Measurements from ENCODE around the gene SHBG. TPM values are rescaled to one million over a fixed set of nuclear protein-coding genes. Genes with fewer than 3 reads are reported as not detected.

The SHBG gene
- total and polyA plus RNA-seq, 4 donors: 0.20 to 2.7 (median 1.3) TPM

Small RNA genes lying within 50 kb of the gene (small RNA-seq; reads per million reads assigned to genes)
- gene CD68 (ENCODE audit: low replicate concordance): not detected

Other genes starting within 250 kb of the SHBG start
- gene TNK1, start 249.0 kb upstream of the SHBG start, total RNA-seq: 1 to 10 TPM in 1 of 2 donors, under 1 TPM in 1; 0.79 to 1.5 TPM
- gene TNK1, start 249.0 kb upstream of the SHBG start, polyA plus RNA-seq (ENCODE audit: insufficient read length in 2 of 2): 1 to 10 TPM; 3.4 to 4.6 TPM
- 10 to 100 TPM in 1 of 2 donors, 1 to 10 TPM in 1; 8.0 to 21.7 TPM for gene PLSCR3, start 235.6 kb upstream of the SHBG start, total RNA-seq
- 10 to 100 TPM; 29.3 to 38.8 TPM for gene PLSCR3, start 235.6 kb upstream of the SHBG start, polyA plus RNA-seq (ENCODE audit: insufficient read length in 2 of 2)
- 100 to 1,000 TPM in 1 of 2 donors, 10 to 100 TPM in 1; 70.9 to 130 TPM for gene TMEM256, start 226.0 kb upstream of the SHBG start, total RNA-seq
- 10 to 100 TPM; 48.6 to 54.7 TPM for gene TMEM256, start 226.0 kb upstream of the SHBG start, polyA plus RNA-seq (ENCODE audit: insufficient read length in 2 of 2)
- gene NLGN2, start 222.3 kb upstream of the SHBG start, total RNA-seq: 10 to 100 TPM; 21.5 to 25.3 TPM
- gene NLGN2, start 222.3 kb upstream of the SHBG start, polyA plus RNA-seq (ENCODE audit: insufficient read length in 2 of 2): 100 to 1,000 TPM; 196 to 210 TPM
- gene SPEM1, start 209.8 kb upstream of the SHBG start, total RNA-seq: not detected
- under 1 TPM in 1 of 2 donors, not detected in 1; 0.29 TPM for gene SPEM1, start 209.8 kb upstream of the SHBG start, polyA plus RNA-seq (ENCODE audit: insufficient read length in 2 of 2)
- not detected for gene SPEM2, start 204.5 kb upstream of the SHBG start, total RNA-seq
- under 1 TPM; 0.23 to 0.67 TPM for gene SPEM2, start 204.5 kb upstream of the SHBG start, polyA plus RNA-seq (ENCODE audit: insufficient read length in 2 of 2)
- not detected for gene SPEM3, start 201.3 kb upstream of the SHBG start, total RNA-seq
- under 1 TPM in 1 of 2 donors, not detected in 1; 0.05 TPM for gene SPEM3, start 201.3 kb upstream of the SHBG start, polyA plus RNA-seq (ENCODE audit: insufficient read length in 2 of 2)
- gene TMEM102, start 194.7 kb upstream of the SHBG start, total RNA-seq: 1 to 10 TPM in 1 of 2 donors, under 1 TPM in 1; 0.69 to 1.3 TPM
- 1 to 10 TPM; 2.1 to 2.4 TPM for gene TMEM102, start 194.7 kb upstream of the SHBG start, polyA plus RNA-seq (ENCODE audit: insufficient read length in 2 of 2)
- gene FGF11, start 190.6 kb upstream of the SHBG start, total RNA-seq: 10 to 100 TPM; 11.2 to 25.7 TPM
- 10 to 100 TPM; 32.8 to 42.2 TPM for gene FGF11, start 190.6 kb upstream of the SHBG start, polyA plus RNA-seq (ENCODE audit: insufficient read length in 2 of 2)
- gene CHRNB1, start 185.1 kb upstream of the SHBG start, total RNA-seq: 10 to 100 TPM; 19.1 to 25.9 TPM
- 10 to 100 TPM; 20.9 TPM for gene CHRNB1, start 185.1 kb upstream of the SHBG start, polyA plus RNA-seq (ENCODE audit: insufficient read length in 2 of 2)
- gene ZBTB4, start 150.5 kb upstream of the SHBG start, total RNA-seq: 10 to 100 TPM; 19.8 to 32.6 TPM
- gene ZBTB4, start 150.5 kb upstream of the SHBG start, polyA plus RNA-seq (ENCODE audit: insufficient read length in 2 of 2): 10 to 100 TPM; 59.6 to 60.6 TPM
- not detected for gene SLC35G6, start 148.7 kb upstream of the SHBG start, total RNA-seq
- gene SLC35G6, start 148.7 kb upstream of the SHBG start, polyA plus RNA-seq (ENCODE audit: insufficient read length in 2 of 2): 1 to 10 TPM in 1 of 2 donors, under 1 TPM in 1; 0.40 to 1.4 TPM
- 10 to 100 TPM; 50.3 to 61.9 TPM for gene POLR2A, start 145.8 kb upstream of the SHBG start, total RNA-seq
- gene POLR2A, start 145.8 kb upstream of the SHBG start, polyA plus RNA-seq (ENCODE audit: insufficient read length in 2 of 2): 10 to 100 TPM; 90.9 to 92.7 TPM
- 10 to 100 TPM in 1 of 2 donors, 1 to 10 TPM in 1; 5.6 to 15.5 TPM for gene TNFSF12, start 81.1 kb upstream of the SHBG start, total RNA-seq
- 10 to 100 TPM; 23.5 to 31.4 TPM for gene TNFSF12, start 81.1 kb upstream of the SHBG start, polyA plus RNA-seq (ENCODE audit: insufficient read length in 2 of 2)
- 1 to 10 TPM; 1.8 to 4.9 TPM for gene TNFSF13, start 71.4 kb upstream of the SHBG start, total RNA-seq
- gene TNFSF13, start 71.4 kb upstream of the SHBG start, polyA plus RNA-seq (ENCODE audit: insufficient read length in 2 of 2): 1 to 10 TPM; 4.2 to 4.5 TPM
- gene SENP3, start 68.2 kb upstream of the SHBG start, total RNA-seq: 10 to 100 TPM; 50.1 to 71.5 TPM
- gene SENP3, start 68.2 kb upstream of the SHBG start, polyA plus RNA-seq (ENCODE audit: insufficient read length in 2 of 2): 10 to 100 TPM; 64.2 TPM
- 10 to 100 TPM; 13.3 to 44.6 TPM for gene CD68, start 50.5 kb upstream of the SHBG start, total RNA-seq
- gene CD68, start 50.5 kb upstream of the SHBG start, polyA plus RNA-seq (ENCODE audit: insufficient read length in 2 of 2): 10 to 100 TPM; 48.9 to 52.1 TPM
- 10 to 100 TPM; 41.2 to 77.3 TPM for gene MPDU1, start 46.3 kb upstream of the SHBG start, total RNA-seq
- 10 to 100 TPM; 92.6 to 96.7 TPM for gene MPDU1, start 46.3 kb upstream of the SHBG start, polyA plus RNA-seq (ENCODE audit: insufficient read length in 2 of 2)
- 1 to 10 TPM; 1.2 to 6.8 TPM for gene SOX15, start 40.0 kb upstream of the SHBG start, total RNA-seq
- 10 to 100 TPM; 15.2 to 17.2 TPM for gene SOX15, start 40.0 kb upstream of the SHBG start, polyA plus RNA-seq (ENCODE audit: insufficient read length in 2 of 2)
- 10 to 100 TPM; 35.4 to 59.3 TPM for gene FXR2, start 15.2 kb upstream of the SHBG start, total RNA-seq
- gene FXR2, start 15.2 kb upstream of the SHBG start, polyA plus RNA-seq (ENCODE audit: insufficient read length in 2 of 2): 10 to 100 TPM; 54.1 to 66.8 TPM
- 100 to 1,000 TPM in 1 of 2 donors, 10 to 100 TPM in 1; 33.5 to 124 TPM for gene SAT2, start 2.3 kb upstream of the SHBG start, total RNA-seq
- gene SAT2, start 2.3 kb upstream of the SHBG start, polyA plus RNA-seq (ENCODE audit: insufficient read length in 2 of 2): 100 to 1,000 TPM in 1 of 2 donors, 10 to 100 TPM in 1; 97.8 to 108 TPM
- 10 to 100 TPM; 29.1 to 46.7 TPM for gene ATP1B2, start 20.8 kb downstream of the SHBG start, total RNA-seq
- gene ATP1B2, start 20.8 kb downstream of the SHBG start, polyA plus RNA-seq (ENCODE audit: insufficient read length in 2 of 2): 100 to 1,000 TPM; 301 to 332 TPM
- 10 to 100 TPM; 12.1 to 17.2 TPM for gene TP53, start 57.4 kb downstream of the SHBG start, total RNA-seq
- gene TP53, start 57.4 kb downstream of the SHBG start, polyA plus RNA-seq (ENCODE audit: insufficient read length in 2 of 2): 10 to 100 TPM; 32.3 to 36.8 TPM
- 10 to 100 TPM in 1 of 2 donors, 1 to 10 TPM in 1; 4.9 to 13.4 TPM for gene WRAP53, start 58.3 kb downstream of the SHBG start, total RNA-seq
- 10 to 100 TPM; 17.7 to 17.9 TPM for gene WRAP53, start 58.3 kb downstream of the SHBG start, polyA plus RNA-seq (ENCODE audit: insufficient read length in 2 of 2)
- gene EFNB3, start 75.1 kb downstream of the SHBG start, total RNA-seq: 10 to 100 TPM; 18.7 to 39.9 TPM
- 100 to 1,000 TPM; 205 to 243 TPM for gene EFNB3, start 75.1 kb downstream of the SHBG start, polyA plus RNA-seq (ENCODE audit: insufficient read length in 2 of 2)
- gene DNAH2, start 87.6 kb downstream of the SHBG start, total RNA-seq: 1 to 10 TPM; 1.3 to 2.8 TPM
- 1 to 10 TPM; 3.1 to 3.2 TPM for gene DNAH2, start 87.6 kb downstream of the SHBG start, polyA plus RNA-seq (ENCODE audit: insufficient read length in 2 of 2)
- gene KDM6B, start 204.1 kb downstream of the SHBG start, total RNA-seq: 10 to 100 TPM in 1 of 2 donors, 1 to 10 TPM in 1; 9.6 to 11.2 TPM
- gene KDM6B, start 204.1 kb downstream of the SHBG start, polyA plus RNA-seq (ENCODE audit: insufficient read length in 2 of 2): 10 to 100 TPM; 29.8 to 34.0 TPM
- gene TMEM88, start 224.9 kb downstream of the SHBG start, total RNA-seq: 10 to 100 TPM in 1 of 2 donors, 1 to 10 TPM in 1; 2.7 to 27.6 TPM
- 10 to 100 TPM; 12.1 to 15.0 TPM for gene TMEM88, start 224.9 kb downstream of the SHBG start, polyA plus RNA-seq (ENCODE audit: insufficient read length in 2 of 2)
- 100 to 1,000 TPM in 1 of 2 donors, 10 to 100 TPM in 1; 46.4 to 167 TPM for gene NAA38, start 227.4 kb downstream of the SHBG start, total RNA-seq
- 100 to 1,000 TPM; 103 to 105 TPM for gene NAA38, start 227.4 kb downstream of the SHBG start, polyA plus RNA-seq (ENCODE audit: insufficient read length in 2 of 2)
- gene CYB5D1, start 227.9 kb downstream of the SHBG start, total RNA-seq: 10 to 100 TPM in 1 of 2 donors, 1 to 10 TPM in 1; 8.2 to 21.9 TPM
- 10 to 100 TPM; 20.1 to 21.0 TPM for gene CYB5D1, start 227.9 kb downstream of the SHBG start, polyA plus RNA-seq (ENCODE audit: insufficient read length in 2 of 2)